Left ventricle myocardium inferior (tissue), 1 donor: ENCODE data around the gene MEIS1. TPM values are rescaled to one million over a fixed set of nuclear protein-coding genes. Genes with fewer than 3 reads are reported as not detected.
A peak's percentile ranks its signal among the peaks of the same experiment; 100 is the strongest.
"Not testable (repeated sequence)": the region's sequence is repeated elsewhere in the genome, so short reads cannot be mapped to it uniquely, and the experiment has no call there.

Experiments used
- DNase-seq: peaks from one replicate; pipeline ENCODE4 v3.0.0-alpha.2; 2020
- H3K27ac ChIP-seq: fragments of 200-600 bp; replicated peaks from 2 replicates; pipeline ENCODE4 v1.8.0; 2021
- H3K27me3 ChIP-seq: fragments of 200-600 bp; 2 replicates; pipeline ENCODE4 v1.8.0; 2021; ENCODE audit warnings: low read depth
- H3K36me3 ChIP-seq: fragments of 200-600 bp; 2 replicates; pipeline ENCODE4 v1.8.0; 2021
- H3K4me1 ChIP-seq: fragments of 200-600 bp; 2 replicates; pipeline ENCODE4 v1.8.0; 2021
- H3K4me3 ChIP-seq: fragments of 200-600 bp; 2 replicates; pipeline ENCODE4 v1.8.0; 2021; ENCODE audit warnings: mild to moderate bottlenecking, moderate library complexity
- H3K9me3 ChIP-seq: fragments of 200-600 bp; replicated peaks from 2 replicates; pipeline ENCODE4 v1.8.0; 2021
- CTCF ChIP-seq: fragments of 200-600 bp; IDR thresholded peaks from 2 replicates; pipeline ENCODE4 v1.8.0; 2021; ENCODE audit warnings: antibody characterized with exemption, mild to moderate bottlenecking, borderline replicate concordance
- intact Hi-C: fragments of 100-400 bp; cut with micrococcal nuclease; formaldehyde crosslinking; loops from one replicate; pipeline ENCODE4 v1.11.0; 2022
- total RNA-seq: library from RNA; stranded (reverse); fragmentation: NEBNext Ultra II Directional; extraction: Animal tissue kit (Norgen Biotek cat#: 25700); gene quantifications from one replicate; pipeline ENCODE4 v1.2.1, GENCODE V29; 2021
- donor health status: DM: no; HTN: yes; CAD: no; lungs with severe emphysema.

Gene MEIS1
- total RNA-seq, 1 donor from 2014 or later: 38.0 TPM

DNA sequence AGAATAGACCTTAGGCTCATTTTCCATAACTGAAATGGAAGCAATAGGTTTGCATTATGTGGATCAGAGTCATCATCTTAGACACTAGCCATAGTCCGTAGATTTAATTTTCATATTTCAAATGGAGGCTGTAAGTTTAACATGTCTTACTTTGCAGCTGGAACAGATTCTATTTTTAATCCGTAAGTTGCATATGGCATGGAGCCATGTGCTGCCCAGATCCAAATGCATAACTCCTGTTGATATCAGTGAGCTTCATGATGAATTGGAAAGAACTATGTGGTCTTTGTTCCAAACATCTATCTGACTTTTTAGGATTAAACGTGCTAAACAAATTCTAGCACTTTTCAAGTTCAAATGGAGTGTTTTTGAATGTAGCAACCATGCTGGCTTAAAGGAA lies 43.4 kb downstream of the MEIS1 start:
- peak overlapping the region; percentile 82 for H3K27ac ChIP-seq
- H3K9me3 ChIP-seq: no peaks in the 10 kb centered on the region
- no peaks in the 10 kb centered on the region for H3K27me3 ChIP-seq
- intact Hi-C loops: no loop called here
- peak overlapping the region; percentile 2 for H3K4me3 ChIP-seq
- H3K36me3 ChIP-seq: no peaks in the 10 kb centered on the region
- H3K4me1 ChIP-seq: peaks cover 72% of the 10 kb centered on the region
- TF ChIP-seq CTCF: no peak
- no peak for DNase-seq

GRCh38 chr2:66478731-66479316 lies 43.9 kb downstream of the MEIS1 start:
- Histone ChIP-seq H3K27ac (peak overlapping the region; percentile 82), H3K9me3 (no peaks in the 10 kb centered on the region), H3K4me3 (peak overlapping the region; percentile 8), H3K4me1 (peaks cover 72% of the 10 kb centered on the region), H3K27me3 (no peaks in the 10 kb centered on the region), H3K36me3 (no peaks in the 10 kb centered on the region)
- TF ChIP-seq CTCF: no peak
- DNase-seq: no peak
- intact Hi-C loops: no loop called here

DNA sequence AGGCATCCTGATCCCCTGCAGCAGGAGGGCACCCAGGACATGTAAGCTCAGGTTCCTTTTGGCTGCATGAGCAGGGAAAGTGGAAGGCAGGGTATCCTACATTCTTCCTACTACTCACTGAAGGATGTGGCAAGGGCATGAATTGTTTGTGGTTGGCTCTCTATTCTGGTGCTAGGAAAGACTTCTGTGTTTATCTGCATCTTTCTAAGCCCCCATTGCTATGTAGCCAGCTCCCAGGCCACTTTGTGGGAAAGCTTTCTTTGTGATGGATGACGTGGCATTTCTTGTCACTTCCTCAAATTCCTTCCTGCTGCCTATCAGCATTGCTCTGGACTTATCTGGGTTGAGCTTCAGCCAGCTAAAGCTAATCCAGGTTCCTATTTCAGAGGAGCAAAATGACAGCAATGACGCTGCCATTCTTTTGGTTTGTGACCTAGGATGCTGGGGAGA lies 46.2 kb downstream of the MEIS1 start:
- intact Hi-C loops: no loop called here
- Histone ChIP-seq H3K9me3 (peaks cover 4% of the 10 kb centered on the region), H3K4me3 (no peak overlapping the region), H3K27ac (peak overlapping the region; percentile 82), H3K4me1 (peaks cover 62% of the 10 kb centered on the region), H3K36me3 (no peaks in the 10 kb centered on the region), H3K27me3 (no peaks in the 10 kb centered on the region)
- DNase-seq: no peak
- no peak for TF ChIP-seq CTCF

DNA sequence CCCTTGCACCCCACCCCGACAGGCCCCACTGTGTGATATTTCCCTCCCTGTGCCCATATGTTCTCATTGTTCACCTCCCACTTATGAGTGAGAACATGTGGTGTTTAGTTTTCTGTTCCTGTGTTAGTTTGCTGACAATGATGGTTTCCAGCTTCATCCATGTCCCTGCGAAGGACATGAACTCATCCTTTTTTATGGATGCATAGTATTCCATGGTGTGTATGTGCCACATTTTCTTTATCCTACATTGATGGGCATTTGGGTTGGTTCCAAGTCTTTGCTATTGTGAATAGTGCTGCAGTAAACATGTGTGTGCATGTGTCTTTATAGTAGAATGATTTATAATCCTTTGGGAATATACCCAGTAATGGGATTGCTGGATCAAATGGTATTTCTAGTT lies 50.3 kb downstream of the MEIS1 start:
- H3K27me3 ChIP-seq, H3K36me3 ChIP-seq, intact Hi-C loops, H3K9me3 ChIP-seq, H3K4me3 ChIP-seq, DNase-seq, H3K27ac ChIP-seq: not testable (repeated sequence)
- peaks cover 59% of the 10 kb centered on the region for H3K4me1 ChIP-seq

- H3K27ac ChIP-seq: peak overlapping the region; percentile 79
These were observed 54.0 kb downstream of the MEIS1 start for GRCh38 chr2:66488946-66489345.

More at GRCh38 chr2:66488946-66489345, 54.0 kb downstream of the MEIS1 start:
- intact Hi-C loops: no loop called here
- TF ChIP-seq CTCF: no peak
- Histone ChIP-seq H3K4me1 (peaks cover 72% of the 10 kb centered on the region), H3K9me3 (peaks cover 7% of the 10 kb centered on the region), H3K27me3 (no peaks in the 10 kb centered on the region), H3K36me3 (no peaks in the 10 kb centered on the region), H3K4me3 (no peak overlapping the region)
- DNase-seq: no peak
